Measurements from ENCODE around the gene WDFY3.

WDFY3 gene

GRCh38 chr4:84661191-84661939, 305.1 kb downstream of the WDFY3 start:
- DNase-seq: no peak

GRCh38 chr4:84660606-84661005, 305.9 kb downstream of the WDFY3 start:
- DNase-seq: no peak

- DNase-seq: no peak
Measured at GRCh38 chr4:84652478-84652877, 314.0 kb downstream of the WDFY3 start.

GRCh38 chr4:84651499-84651898, 315.0 kb downstream of the WDFY3 start:
- DNase-seq: no peak

GRCh38 chr4:84648863-84649647, 317.4 kb downstream of the WDFY3 start:
- DNase-seq: peak; percentile 16

- DNase-seq: no peak
Measured at GRCh38 chr4:84648178-84648577, 318.3 kb downstream of the WDFY3 start.

- DNase-seq: no peak
Measured at GRCh38 chr4:84647312-84647884, 319.1 kb downstream of the WDFY3 start.

GRCh38 chr4:84644087-84644486, 322.4 kb downstream of the WDFY3 start:
- no peak for DNase-seq

- no peak for DNase-seq
Measured at GRCh38 chr4:84639145-84639544, 327.3 kb downstream of the WDFY3 start.

GRCh38 chr4:84638092-84638491, 328.4 kb downstream of the WDFY3 start:
- DNase-seq: no peak

GRCh38 chr4:84634961-84635360, 331.5 kb downstream of the WDFY3 start:
- no peak for DNase-seq

- no peak for DNase-seq
Measured at GRCh38 chr4:84632092-84632491, 334.4 kb downstream of the WDFY3 start.

GRCh38 chr4:84631573-84631972, 334.9 kb downstream of the WDFY3 start:
- no peak for DNase-seq

- no peak for DNase-seq
Measured at GRCh38 chr4:84626673-84627072, 339.8 kb downstream of the WDFY3 start.

GRCh38 chr4:84623661-84624060, 342.8 kb downstream of the WDFY3 start:
- DNase-seq: no peak

- no peak for DNase-seq
Measured at GRCh38 chr4:84622959-84623358, 343.5 kb downstream of the WDFY3 start.

Measured in DMS153 (cell line).